B cell (primary cell): ENCODE data around the gene PIM3. TPM values are rescaled to one million over a fixed set of nuclear protein-coding genes. Genes with fewer than 3 reads are reported as not detected.

Source experiments
- ATAC-seq: fragments of 200-7000 bp; cut with Tn5 transposase; one replicate; pipeline ENCODE4 v1.10.0; 2021; ENCODE audit warnings: low read depth, mild to moderate bottlenecking, moderate number of reproducible peaks, moderate library complexity
- CTCF ChIA-PET: fragments of 350-600 bp; sonication (Branson Sonifier 250); formaldehyde crosslinking; loops from one replicate; lab custom pipeline; 2021; ENCODE audit warnings: antibody characterized with exemption, inconsistent platforms; lab: Charles Lee
- POLR2A ChIA-PET: fragments of 350-600 bp; sonication (Branson Sonifier 250); formaldehyde crosslinking; loops from one replicate; lab custom pipeline; 2021; ENCODE audit warnings: antibody characterized with exemption; lab: Charles Lee
- DNase-seq: peaks from one replicate; pipeline ENCODE4 v3.0.0; 2013
- H2AFZ ChIP-seq: 2 replicates; pipeline ENCODE4 v1.6.1; 2012; ENCODE audit warnings: mild to moderate bottlenecking, low read depth, low read length; ENCODE audit not compliant: insufficient read depth, poor library complexity, severe bottlenecking
- H3K27ac ChIP-seq, 2 donors: 1 replicate in 1 of 2; 2 replicates in 1 of 2; pipeline ENCODE4 v1.5.1; 2012 to 2013; ENCODE audit warnings: low read length in 2 of 2, mild to moderate bottlenecking in 2 of 2, moderate library complexity in 1 of 2
- H3K27me3 ChIP-seq, 4 experiments: fragments of 200-600 bp in 1 of 4; sonication (generic) in 1 of 4; replicated peaks in 1 of 4; 1 replicate in 2 of 4; 2 replicates in 2 of 4; pipeline versions ENCODE4 v1.6.1 to v1.7.0; 2013 to 2016; ENCODE audit warnings: low read length in 3 of 4, mild to moderate bottlenecking in 2 of 4, mixed read lengths in 1 of 4, moderate library complexity in 1 of 4; ENCODE audit not compliant: insufficient read depth in 4 of 4, control insufficient read depth in 3 of 4; ENCODE audit errors: control extremely low read depth in 1 of 4
- H3K36me3 ChIP-seq, 2 experiments: replicated peaks in 1 of 2; 1 replicate in 1 of 2; 2 replicates in 1 of 2; pipeline versions ENCODE4 v1.6.1 to v1.7.1; 2013; ENCODE audit warnings: low read length in 1 of 2; ENCODE audit not compliant: insufficient read depth in 2 of 2, control insufficient read depth in 1 of 2; ENCODE audit errors: control extremely low read depth in 1 of 2, extremely low read depth in 1 of 2
- H3K4me1 ChIP-seq, 2 donors: fragments of 200-600 bp in 1 of 2; sonication (generic) in 1 of 2; 1 replicate in 1 of 2; 2 replicates in 1 of 2; pipeline versions ENCODE4 v1.5.1 to v1.6.1; 2013 to 2017; ENCODE audit warnings: low read length in 2 of 2; ENCODE audit not compliant: control insufficient read depth in 2 of 2, insufficient read depth in 2 of 2
- H3K4me2 ChIP-seq: replicated peaks from 2 replicates; pipeline ENCODE3; 2012; ENCODE audit warnings: mild to moderate bottlenecking, low read depth, low read length; ENCODE audit not compliant: poor library complexity, severe bottlenecking
- H3K4me3 ChIP-seq, 5 experiments: fragments of 200-600 bp in 1 of 5; sonication (generic) in 1 of 5; 1 replicate in 3 of 5; 2 replicates in 2 of 5; pipeline versions ENCODE4 v1.5.1 to v1.7.0; 2011 to 2016; ENCODE audit warnings: low read length in 4 of 5, mild to moderate bottlenecking in 4 of 5, low read depth in 2 of 5, control low read depth in 1 of 5, moderate library complexity in 1 of 5; ENCODE audit not compliant: insufficient read depth in 1 of 5; ENCODE audit errors: control extremely low read depth in 1 of 5, extremely low read depth in 1 of 5
- H3K79me2 ChIP-seq: fragments of 200-600 bp; sonication (generic); one replicate; pipeline ENCODE4 v1.6.0; 2016; ENCODE audit warnings: low read length; ENCODE audit not compliant: control insufficient read depth, insufficient read depth
- H3K9ac ChIP-seq: fragments of 200-600 bp; sonication (generic); 2 replicates; pipeline ENCODE4 v1.6.1; 2017; ENCODE audit warnings: mild to moderate bottlenecking, low read length, moderate library complexity
- H3K9me3 ChIP-seq, 3 donors: one replicate each; pipeline versions ENCODE4 v1.6.1 to v1.7.1; 2013; ENCODE audit warnings: low read length in 2 of 3; ENCODE audit not compliant: control insufficient read depth in 2 of 3, insufficient read depth in 1 of 3; ENCODE audit errors: control extremely low read depth in 1 of 3
- H4K20me1 ChIP-seq: 2 replicates; pipeline ENCODE4 v1.6.0; 2012; ENCODE audit warnings: mild to moderate bottlenecking, low read length; ENCODE audit not compliant: insufficient read depth, control insufficient read depth, poor library complexity, severe bottlenecking
- H3K27ac Mint-ChIP-seq: one replicate; pipeline ENCODE4 v1.8.0; 2021; ENCODE audit warnings: mixed read lengths
- H3K27me3 Mint-ChIP-seq: one replicate; pipeline ENCODE4 v1.8.0; 2021; ENCODE audit warnings: mixed read lengths
- H3K4me1 Mint-ChIP-seq: one replicate; pipeline ENCODE4 v1.8.0; 2021; ENCODE audit warnings: mixed read lengths
- H3K4me3 Mint-ChIP-seq: one replicate; pipeline ENCODE4 v1.8.0; 2021; ENCODE audit warnings: mixed read lengths
- H3K9me3 Mint-ChIP-seq: one replicate; pipeline ENCODE4 v1.8.0; 2022; ENCODE audit warnings: mixed read lengths; ENCODE audit not compliant: insufficient read depth
- EZH2 ChIP-seq: IDR thresholded peaks from 2 replicates; pipeline ENCODE4 v1.6.1; 2012; ENCODE audit warnings: borderline replicate concordance, low read depth, mild to moderate bottlenecking, moderate library complexity, low read length; ENCODE audit not compliant: insufficient read depth, poor library complexity, severe bottlenecking
- WGBS: methylation state at CpG from one replicate; pipeline ENCODE4 v1.1.5; 2013; ENCODE audit warnings: missing lambda C conversion rate; ENCODE audit not compliant: insufficient coverage; 5-methylcytosine and 5-hydroxymethylcytosine counted together
- intact Hi-C: fragments of 100-400 bp; cut with micrococcal nuclease; formaldehyde crosslinking; loops from one replicate; pipeline ENCODE4 v1.10.0; 2022
- polyA plus RNA-seq: library from polyadenylated mRNA; depleted of rRNA; stranded (reverse); fragments of >200 nt; gene quantifications from 2 replicates; pipeline ENCODE4 v1.2.3, GENCODE V29; 2012
- total RNA-seq, 2 donors: library from RNA; stranded (reverse); fragments of 120-200 nt in 1 of 2; gene quantifications; 1 replicate in 1 of 2; 2 replicates in 1 of 2; pipeline versions ENCODE4 v1.2.3 to v1.2.4, GENCODE V29; 2013 to 2022
- TF ChIP-seq, protein P1 (sequence below): fragments of 200-600 bp; IDR thresholded peaks from one replicate; pipeline ENCODE4 v1.8.0; 2022; ENCODE audit warnings: antibody characterized with exemption, mild to moderate bottlenecking

The PIM3 gene
- total and polyA plus RNA-seq, 2 donors (not counting 1 experiment from before 2014, with no cell fraction given): 74.6 to 128 TPM

DNA sequence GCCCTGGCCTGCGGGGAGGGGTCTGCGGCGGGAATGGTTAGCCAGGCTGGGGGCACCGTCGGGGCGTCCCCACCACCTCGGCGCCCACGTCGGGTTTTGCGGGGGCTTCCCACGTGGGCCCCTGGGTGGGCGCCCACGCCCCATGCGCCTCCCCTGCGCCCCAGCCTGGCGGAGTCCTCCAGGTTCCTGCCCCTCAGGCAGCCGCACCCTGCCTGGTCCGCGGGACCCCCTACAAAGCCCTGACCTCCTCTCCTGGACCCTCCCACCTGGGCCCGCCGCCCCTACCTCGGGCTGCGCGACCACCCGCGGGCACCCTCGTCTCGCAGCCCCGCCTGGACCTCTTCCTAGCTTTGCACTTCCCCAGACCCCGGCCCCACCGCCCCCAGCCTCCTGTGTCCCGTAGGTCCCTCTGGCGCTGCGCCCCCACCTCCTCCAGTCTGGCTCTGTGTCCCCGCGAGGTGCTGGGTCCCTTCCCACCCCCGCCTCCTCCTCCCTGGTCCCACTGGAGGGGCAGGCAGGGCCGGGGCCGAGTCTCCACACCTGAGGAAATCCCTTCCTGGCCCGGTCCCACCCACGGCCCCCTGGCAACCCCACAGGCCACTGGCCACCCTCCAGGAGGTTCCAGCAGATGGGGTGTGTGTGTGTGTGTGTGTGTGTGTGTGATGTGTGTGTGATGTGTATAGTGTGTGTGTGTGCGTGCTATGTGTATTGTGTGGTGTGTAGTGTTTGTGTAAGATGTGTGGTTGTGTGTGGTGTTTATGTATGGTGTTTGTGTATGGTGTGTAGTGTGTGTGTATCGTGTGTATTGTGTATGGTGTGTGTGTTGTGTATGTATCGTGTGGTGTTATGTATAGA, 11.8 kb downstream of the PIM3 start:
- 43% methylated on average over 33 of the region's 45 CpGs for WGBS
- H3K4me1 ChIP-seq: peaks cover 38 to 52% of the 10 kb centered on the region in 2 donors
- Mint-ChIP-seq H3K9me3 (no peaks in the 10 kb centered on the region), H3K4me3 (no peak overlapping the region), H3K27me3 (no peaks in the 10 kb centered on the region), H3K4me1 (peaks cover 36% of the 10 kb centered on the region), H3K27ac (no peak overlapping the region)
- DNase-seq: peak; percentile 28
- peaks cover 0 to 3% of the 10 kb centered on the region in 2 experiments for H3K36me3 ChIP-seq
- TF ChIP-seq, protein P1, sequence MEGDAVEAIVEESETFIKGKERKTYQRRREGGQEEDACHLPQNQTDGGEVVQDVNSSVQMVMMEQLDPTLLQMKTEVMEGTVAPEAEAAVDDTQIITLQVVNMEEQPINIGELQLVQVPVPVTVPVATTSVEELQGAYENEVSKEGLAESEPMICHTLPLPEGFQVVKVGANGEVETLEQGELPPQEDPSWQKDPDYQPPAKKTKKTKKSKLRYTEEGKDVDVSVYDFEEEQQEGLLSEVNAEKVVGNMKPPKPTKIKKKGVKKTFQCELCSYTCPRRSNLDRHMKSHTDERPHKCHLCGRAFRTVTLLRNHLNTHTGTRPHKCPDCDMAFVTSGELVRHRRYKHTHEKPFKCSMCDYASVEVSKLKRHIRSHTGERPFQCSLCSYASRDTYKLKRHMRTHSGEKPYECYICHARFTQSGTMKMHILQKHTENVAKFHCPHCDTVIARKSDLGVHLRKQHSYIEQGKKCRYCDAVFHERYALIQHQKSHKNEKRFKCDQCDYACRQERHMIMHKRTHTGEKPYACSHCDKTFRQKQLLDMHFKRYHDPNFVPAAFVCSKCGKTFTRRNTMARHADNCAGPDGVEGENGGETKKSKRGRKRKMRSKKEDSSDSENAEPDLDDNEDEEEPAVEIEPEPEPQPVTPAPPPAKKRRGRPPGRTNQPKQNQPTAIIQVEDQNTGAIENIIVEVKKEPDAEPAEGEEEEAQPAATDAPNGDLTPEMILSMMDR: no peak
- TF ChIP-seq EZH2: no peak
- H3K9me3 ChIP-seq: no peaks in the 10 kb centered on the region
- no peak overlapping the region for H2AFZ ChIP-seq
- H3K27ac ChIP-seq: no peak overlapping the region
- H3K4me2 ChIP-seq: peak overlapping the region; percentile 98
- intact Hi-C loops: loop anchor here (5.0 kb wide), 2 partner anchors 120 to 205 kb away; partner anchors contain the start of gene ZBED4
- H3K9ac ChIP-seq: no peak overlapping the region
- no peaks in the 10 kb centered on the region for H3K27me3 ChIP-seq
- no peak for ATAC-seq
- H4K20me1 ChIP-seq: peaks cover 15% of the 10 kb centered on the region
- ChIA-PET CTCF (interaction anchor here (1.2 to 2.5 kb wide), 2 partner anchors 9 to 42 kb away, joined by 3 to 14 read pairs; no protein-coding TSS in a partner anchor), POLR2A (interaction anchor here (0.7 to 3.3 kb wide), 4 partner anchors 11 to 48 kb away, joined by 5 to 43 read pairs (median 24); partner anchors contain the start of gene PIM3)
- no peak overlapping the region for H3K4me3 ChIP-seq
- peaks cover 6% of the 10 kb centered on the region for H3K79me2 ChIP-seq
